NCI-H2196 (cell line): ENCODE results near the gene TTLL9.
"Not testable (repeated sequence)": the region's sequence is repeated elsewhere in the genome, so short reads cannot be mapped to it uniquely, and the experiment has no call there.

Source experiments
- DNase-seq: peaks from one replicate; lab custom pipeline; 2025; ENCODE audit not compliant: unreplicated experiment; lab: John Stamatoyannopoulos, UW

Gene TTLL9

DNA sequence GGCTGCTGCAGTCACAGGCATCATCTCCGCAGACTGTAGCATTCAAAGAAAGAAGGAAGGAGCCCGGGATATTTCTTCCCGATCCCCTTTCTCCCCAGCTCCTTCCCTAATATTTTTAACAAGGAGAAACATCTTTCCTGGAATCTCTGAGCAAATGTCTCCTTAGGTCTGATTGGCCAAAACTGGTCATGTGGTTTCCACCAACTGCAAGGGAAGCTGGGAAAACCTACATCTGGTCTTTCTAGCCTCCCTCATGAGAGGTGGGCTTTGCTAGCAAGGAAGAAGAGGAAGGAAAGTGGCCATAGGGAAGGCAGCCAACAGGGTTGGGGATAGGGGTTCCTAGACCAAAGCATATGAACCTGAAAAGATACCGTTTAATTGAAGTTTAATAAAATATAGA, 46.3 kb downstream of the TTLL9 start:
- no peak for DNase-seq

DNA sequence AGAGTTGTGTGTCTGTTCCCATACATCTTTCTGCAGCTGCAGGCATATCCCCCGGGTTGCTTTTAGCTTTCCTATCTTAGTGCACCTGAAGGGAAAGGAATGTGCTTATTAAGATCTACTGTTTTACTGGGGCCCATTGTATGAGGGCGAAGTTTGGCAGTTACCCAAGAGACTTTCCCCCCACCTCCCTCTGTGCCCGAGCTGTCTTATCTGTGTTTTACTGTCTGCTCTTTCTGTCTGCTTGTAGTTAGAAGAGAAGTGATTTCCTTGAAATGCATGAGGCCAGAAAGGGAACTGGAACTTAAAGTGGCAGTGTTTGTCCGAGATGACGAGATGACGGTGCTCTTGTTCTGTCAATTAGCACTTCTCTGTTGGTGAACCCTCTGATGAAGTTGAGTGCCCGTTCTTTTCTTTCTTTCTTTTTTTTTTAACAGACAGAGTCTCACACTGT, 47.6 kb downstream of the TTLL9 start:
- DNase-seq: not testable (repeated sequence)

DNA sequence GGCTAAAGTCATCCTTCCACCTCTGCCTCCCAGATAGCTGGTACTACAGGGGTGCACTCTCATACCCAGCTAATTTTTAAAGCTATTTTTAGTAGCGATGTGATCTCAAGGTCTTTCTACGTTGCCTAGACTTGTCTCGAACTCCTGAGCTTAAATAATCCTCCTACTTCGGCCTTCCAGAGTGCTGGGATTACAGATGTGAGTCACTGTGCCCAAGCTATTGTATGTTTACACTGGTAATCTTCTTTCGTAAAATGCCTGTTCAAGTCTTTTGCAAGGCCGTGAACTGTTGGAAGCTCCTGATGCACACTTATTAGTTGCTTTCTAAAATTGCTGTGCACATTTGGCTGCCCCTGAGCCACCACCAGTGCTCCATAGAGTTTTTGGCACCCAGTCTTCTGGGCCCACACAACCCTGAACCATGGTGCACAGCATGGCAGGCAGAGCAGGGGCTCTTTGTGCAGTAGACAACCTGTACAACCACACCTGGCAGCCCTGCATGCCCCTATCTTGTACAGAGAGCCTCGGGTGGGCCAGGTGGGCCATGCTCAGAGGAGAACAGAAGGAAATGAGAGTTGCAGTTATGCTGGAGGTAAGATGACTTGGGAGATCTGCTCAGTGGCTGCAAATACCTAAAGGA, 48.2 kb downstream of the TTLL9 start:
- no peak for DNase-seq

DNA sequence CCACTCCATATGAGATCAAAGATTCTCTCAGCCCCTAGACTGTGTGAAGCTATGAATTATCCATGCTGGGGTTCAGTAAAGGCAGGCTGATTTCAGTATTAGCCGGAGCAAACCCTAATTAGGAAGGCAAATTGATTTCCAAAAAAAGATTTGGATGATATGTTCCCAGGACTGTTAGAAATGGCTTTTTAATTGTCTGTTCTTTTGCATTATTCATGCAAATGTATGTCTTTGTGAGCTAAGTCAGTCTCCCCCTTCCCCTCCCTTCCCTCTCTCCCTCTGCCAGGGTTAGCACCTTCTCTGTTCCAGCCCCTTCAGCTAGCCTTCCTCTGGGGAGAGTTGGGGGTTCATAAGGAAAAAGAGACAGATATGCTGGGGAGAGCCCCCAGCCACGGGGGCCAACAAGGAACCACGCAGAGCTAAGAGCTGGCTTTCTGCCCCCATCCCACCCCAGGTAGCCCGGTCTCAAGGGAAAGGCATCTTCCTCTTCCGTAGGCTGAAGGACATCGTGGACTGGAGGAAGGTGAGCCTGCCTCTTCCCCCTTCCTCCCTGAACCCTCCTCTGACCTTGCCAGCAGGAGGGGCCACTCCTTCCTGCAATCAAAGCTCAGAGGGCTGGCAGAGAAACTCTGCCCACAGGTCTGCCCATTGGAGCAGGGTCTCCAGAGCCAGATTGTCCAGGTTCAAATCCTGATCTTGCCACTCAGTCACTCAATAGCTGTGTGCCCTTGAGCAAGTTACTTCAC, 49.1 kb downstream of the TTLL9 start:
- no peak for DNase-seq

DNA sequence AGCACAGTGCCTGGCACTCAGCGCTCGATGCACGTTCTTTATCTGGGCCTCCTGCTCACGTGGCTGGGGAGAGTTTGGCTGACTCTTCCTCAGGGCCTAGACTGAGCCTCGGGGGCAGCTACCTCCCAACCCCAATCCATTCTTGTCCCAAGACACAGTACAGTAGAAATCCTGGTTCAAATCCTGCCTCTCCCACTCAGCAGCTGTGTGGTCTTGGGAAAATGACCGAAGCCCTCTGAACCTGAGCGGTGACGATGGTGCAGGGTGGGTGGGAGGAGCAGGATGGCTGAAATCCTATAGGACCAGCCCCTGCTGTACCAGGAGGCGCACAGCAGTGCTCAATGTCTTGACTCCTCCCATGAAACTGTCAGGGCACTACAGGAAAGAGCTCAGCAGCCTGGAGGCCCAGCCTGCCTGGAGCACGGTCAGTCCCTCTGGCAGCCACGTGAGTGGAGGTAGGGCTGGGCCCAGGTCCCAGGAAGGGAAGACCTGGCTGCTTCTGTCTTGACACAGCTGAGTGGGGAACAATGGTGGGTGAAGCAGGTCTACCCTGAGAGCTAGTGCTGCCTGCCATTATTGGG, 49.9 kb downstream of the TTLL9 start:
- no peak for DNase-seq

DNA sequence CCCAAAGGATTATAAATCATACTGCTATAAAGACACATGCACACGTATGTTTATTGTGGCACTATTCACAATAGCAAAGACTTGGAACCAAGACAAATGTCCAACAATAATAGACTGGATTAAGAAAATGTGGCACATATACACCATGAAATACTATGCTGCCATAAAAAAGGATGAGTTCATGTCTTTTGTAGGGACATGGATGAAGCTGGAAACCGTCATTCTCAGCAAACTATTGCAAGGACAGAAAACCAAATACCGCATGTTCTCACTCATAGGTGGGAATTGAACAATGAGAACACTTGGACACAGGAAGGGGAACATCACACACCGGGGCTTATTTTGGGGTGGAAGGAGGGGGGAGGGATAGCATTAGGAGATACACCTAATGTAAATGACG, 51.0 kb downstream of the TTLL9 start:
- DNase-seq: not testable (repeated sequence)

DNA sequence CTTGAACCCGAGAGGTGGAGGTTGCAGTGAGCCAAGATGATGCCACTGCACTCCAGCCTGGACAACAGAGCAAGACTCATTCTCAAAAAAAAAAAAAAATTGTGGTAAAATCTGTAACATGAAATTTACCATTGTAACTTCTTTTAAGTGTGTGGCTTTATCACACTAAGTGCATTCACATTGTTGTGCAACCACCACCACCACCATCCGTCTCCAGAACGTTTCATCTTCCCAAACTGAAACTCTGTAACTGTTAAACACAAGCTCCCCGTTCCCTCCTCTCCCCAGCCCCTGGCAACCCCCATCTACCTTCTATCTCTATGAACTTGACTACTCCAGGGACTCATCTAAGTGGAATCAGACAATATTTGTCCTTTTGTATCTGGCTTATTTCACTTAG, 51.7 kb downstream of the TTLL9 start:
- DNase-seq: no peak

DNA sequence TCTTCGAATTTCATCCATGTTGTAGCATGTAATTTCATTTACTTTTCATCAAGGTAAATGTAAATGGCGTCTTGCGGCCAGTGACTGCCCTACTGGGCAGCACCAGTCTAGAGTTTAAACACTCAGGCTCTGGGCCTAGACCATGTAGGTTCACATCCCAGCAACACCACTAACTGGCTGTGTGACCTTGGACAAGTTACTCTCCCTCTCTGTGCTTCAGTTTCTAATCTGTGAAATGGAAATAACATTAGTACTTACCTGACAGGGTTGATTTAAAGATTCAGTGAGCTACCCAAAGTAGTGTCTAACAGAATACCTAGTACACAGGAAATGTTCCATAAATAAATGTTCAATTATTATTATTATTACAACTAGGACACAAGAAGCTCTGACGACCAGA, 52.2 kb downstream of the TTLL9 start:
- DNase-seq: no peak

DNA sequence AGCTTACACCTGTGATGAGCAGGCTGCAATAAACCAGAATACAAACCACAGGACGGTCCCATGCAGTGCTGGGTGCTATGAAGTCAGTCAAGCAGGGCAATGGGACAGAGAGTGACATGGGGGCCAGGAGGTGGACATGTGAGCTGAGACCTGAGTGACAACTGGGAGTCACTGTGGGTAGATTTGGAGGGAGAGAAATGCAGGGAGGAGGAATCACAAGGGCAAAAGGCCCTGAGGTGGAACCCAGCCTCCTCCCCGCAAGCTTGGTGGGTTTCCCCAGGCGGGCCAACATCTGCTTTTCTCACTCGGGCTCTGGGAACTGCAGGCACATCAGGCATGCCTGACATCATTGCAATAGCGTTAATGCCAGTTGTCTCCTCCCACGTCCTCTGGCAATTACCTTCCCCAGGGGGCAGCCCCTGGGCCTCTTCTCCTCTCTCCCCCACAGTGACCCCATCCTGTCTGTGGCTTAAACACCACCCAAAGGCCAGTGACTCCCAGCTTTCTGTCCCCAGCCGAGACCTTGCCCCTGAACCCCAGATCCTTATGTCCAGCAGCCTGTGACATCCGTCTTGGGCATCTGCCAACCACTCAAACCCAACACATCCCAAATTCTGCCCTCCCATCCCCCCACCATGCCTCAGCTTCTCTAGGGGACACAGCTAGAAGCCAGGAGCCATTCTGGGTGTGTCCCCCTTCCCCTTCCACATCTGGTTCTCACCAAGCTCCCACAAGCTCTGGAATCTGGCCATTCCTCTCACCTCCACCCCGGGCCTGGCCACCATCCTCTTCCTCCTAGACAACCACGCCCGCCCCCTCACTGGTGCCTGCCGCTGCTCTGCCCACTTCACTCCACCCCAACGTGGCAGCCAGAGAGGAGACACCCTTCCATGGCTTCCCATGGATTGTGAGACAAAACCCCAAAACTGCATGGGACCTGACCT, 53.2 kb downstream of the TTLL9 start:
- DNase-seq: no peak

DNA sequence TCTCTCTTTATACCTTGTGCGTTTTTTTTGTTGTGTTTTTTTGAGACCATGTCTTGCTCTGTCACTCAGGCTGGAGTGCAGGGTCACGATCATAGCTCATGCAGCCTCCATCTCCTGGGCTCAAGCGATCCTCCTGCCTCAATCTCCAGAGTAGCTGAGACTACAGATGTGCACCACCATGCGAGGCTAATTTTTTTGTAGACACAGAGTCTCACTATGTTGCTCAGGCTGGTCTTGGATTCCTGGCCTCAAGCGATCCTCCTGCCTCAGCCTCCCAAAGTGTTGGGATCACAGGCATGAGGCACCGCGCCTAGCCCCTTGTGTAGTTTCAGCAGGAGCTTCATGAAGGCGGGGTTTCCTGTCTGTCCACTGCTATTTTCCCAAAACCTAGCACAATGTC, 54.1 kb downstream of the TTLL9 start:
- DNase-seq: no peak

DNA sequence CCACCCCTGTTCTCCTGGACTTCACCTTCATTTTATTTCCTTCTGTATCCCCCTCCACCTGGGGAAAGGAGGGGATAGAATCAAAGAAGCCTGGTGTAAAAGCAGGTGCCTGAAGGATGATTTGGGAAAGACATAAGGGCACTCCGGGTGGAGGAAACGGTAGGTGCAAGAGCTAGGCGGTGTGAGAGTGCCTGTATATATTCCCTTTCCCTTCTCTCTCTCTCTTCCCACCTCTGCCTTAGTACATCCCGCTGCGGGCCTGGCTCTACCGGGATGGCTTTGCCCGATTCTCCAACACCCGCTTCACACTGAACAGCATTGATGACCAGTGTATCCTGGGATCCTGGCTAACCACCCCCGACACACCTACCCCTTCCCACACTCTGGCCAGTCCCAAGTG, 55.2 kb downstream of the TTLL9 start:
- DNase-seq: no peak

DNA sequence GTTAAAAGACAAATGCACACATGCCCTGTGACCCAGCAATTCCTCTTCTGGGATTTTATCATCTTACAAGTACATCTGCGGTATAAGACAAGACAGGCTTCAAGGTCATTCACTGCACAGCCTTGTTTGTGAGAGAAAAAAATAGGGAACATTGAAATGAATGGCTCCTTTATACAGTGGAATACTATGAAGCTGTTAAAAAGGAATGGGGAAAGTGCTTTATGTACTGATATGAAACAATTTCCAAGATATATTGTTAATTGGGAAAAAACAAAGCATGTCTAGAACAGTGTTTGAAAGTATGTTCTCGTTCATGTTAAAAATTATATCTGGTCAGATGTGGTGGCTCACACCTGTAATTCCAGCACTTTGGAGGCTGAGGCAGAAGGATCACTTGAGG, 56.1 kb downstream of the TTLL9 start:
- DNase-seq: no peak

DNA sequence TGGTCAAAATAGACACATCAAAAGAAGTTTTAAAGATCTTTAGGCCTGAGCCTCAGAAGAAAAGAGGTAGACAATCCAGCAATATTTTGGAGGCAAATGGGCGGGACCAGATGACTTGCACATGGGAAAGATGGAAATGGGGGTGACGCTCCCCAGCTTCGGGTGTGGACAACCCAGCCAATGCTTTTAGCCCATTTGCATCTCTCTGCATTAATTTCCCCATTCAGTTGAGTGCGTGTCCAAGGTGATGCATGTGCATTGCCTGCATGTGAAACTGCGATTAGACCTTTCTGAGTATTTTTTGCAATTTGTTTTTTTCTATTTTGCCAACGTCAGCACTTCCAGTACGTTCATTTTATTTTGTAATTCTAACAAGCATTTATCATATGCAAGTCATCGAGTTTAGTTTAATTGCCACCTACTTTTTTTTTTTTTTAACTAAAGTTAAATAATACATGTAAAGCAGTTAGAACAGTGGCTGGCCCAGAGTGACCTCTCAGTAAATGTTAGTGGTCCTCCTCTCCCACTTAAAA, 57.3 kb downstream of the TTLL9 start:
- no peak for DNase-seq

DNA sequence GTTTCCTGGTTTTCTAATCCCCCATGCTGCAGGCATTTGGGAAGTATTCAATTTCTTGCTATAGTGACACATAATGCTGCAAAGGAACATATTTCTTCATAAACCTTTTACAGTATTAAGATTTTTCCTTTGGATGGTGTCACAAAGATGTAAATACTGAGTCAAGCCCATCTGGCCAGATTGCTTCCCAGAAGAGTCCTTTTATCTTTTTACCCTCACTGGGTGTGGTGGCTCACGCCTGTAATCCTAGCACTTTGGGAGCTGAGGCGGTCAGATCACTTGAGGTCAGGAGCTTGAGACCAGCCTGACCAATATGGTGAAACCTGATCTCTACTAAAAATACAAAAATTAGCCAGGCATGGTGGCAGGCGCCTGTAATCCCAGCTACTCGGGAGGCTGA, 59.2 kb downstream of the TTLL9 start:
- not testable (repeated sequence) for DNase-seq

DNA sequence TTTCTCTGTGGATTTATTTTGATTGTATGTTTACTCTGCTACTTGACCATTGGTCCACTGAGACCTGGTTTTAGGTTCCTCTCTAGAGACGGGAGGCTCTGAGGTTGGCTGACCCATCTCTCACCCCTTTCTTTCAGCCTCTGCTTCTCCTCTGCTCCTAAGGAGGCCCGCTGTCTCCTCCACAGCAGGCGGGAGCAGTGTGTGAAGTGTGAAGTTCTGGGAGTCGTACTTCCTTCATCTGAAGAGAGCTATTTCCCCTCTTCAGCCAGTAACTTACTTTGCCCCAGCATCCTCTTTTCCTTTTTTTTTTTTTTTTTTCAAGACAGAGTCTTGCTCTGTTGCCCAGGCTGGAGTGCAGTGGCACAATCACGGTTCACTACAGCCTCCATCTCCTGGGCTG, 60.3 kb downstream of the TTLL9 start:
- no peak for DNase-seq

DNA sequence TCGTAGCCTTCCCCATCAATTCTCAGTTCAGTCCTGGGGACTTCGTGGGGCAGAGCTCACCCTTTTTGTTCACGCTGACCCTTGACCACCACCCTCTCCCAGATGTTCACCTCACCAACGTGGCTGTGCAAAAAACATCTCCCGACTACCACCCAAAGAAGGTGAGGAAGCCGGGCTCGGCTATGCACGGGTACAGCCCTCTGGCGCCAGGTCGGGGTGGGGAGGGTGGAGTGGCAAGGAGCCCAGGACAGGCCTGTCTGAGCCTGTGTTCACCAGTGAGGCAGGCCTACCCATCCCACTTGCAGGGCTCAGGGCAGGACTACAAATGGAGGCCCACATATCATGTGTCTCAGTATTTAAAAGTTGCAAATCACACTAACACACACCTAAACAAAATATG, 63.3 kb downstream of the TTLL9 start:
- DNase-seq: no peak

DNA sequence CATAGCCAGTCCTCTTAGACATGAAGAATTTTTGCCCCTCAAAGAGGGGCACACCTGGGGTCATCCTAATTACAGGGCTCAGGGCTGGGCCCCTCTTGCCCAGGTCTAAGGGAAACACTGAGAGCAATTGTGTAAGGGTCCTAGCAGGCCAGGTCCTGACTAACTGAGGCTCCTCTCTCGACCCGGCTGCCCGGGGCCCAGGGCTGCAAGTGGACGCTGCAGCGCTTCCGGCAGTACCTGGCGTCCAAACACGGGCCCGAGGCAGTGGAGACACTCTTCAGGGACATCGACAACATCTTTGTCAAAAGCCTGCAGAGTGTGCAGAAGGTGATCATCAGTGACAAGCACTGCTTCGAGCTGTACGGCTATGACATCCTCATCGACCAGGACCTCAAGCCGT, 64.1 kb downstream of the TTLL9 start:
- DNase-seq: no peak

DNA sequence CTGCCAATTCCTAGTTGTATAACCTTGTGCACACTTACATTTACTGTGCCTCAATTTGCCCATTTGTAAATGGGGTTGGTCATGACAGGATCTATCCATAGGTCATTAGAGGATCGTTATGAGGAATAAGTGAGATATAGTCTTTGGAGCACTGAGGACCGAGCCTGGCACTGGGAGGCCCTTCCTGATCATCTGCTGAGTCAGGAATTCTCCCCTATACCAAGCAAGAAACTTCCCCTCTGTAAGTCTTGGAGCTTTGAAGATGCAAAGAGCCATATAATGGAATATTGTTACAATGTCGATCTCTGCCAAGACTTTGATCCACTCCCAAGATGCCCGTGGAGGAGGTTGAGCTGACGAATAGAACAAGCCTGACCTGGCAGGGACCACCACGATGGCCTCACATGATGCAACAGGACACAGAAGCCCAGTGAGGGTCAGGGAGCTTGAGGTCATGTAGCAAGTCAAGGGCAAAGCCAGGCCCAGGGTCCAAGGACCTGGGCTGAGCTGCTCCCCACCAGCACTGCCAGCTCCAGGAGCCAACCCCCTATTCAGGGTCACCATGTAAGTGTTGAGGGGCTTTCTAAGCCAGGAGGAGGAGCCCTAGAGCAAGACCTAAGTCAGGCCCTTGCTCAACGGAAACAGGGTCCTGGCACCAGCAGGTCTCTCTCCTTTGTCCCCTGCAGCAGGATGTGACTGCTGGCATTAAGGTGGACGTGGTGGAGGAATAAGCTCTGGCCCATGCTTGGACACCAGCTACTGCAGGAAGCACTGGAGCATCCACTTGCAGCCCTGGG, 64.7 kb downstream of the TTLL9 start:
- no peak for DNase-seq

DNA sequence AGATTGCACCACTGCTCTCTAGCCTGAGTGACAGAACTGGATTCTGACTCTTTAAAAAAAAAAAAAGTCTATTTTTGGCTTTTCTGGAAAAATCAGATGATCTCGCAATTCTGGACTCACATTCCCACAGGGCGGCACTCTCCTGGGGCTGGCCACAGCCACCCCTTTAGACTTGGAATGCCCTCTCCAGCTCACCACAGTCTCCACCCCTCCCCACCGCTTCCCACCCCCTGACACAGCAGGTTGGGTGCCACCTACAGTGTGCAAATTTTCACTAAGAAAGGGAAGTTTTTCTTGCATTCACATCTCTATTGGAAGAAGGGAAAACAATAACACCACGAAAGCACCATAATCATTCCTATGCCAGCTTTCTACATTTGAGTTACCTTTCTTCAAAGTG, 66.0 kb downstream of the TTLL9 start:
- no peak for DNase-seq

DNA sequence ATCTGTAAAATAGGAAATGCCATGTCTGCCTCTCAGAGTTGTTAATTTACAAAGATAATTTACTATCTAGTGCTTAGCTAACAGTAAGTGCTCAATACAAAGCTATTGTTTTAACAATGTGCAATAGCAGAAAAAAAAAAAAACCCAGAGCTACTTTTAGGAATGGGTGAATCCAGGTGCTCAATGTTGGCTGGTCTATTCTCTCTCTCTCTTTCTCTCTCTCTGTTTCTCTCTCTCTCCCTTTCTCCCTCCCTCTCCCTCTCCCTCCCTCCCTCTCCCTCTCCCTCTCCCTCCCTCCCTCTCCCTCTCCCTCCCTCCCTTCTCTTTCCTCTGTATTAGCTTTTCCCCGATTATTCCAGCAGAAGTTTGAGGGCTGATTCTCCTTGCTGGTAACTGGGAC, 67.4 kb downstream of the TTLL9 start:
- DNase-seq: no peak
